ENCODE data around the gene PIP5K1B.

DNA sequence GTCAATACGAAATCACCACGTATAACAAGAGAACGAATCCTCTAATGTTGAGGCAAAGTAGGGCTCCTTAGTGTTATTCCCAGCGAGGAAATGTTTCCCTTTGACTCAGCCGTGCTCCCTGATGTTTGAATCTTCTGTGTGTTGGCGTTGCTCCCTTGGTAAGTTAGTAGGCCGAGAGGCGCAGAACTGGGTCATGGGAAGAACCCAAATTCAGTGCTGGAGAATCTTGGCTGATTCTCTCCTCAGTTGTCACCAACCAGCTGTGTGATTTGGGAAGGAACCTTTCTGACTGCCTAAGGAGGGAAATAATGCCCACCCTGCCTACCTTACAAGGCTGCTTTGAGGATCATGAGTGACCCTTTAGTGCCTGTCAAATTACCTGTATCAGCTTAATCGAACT lies 286.4 kb downstream of the PIP5K1B start:
- TF ChIP-seq, protein P1, sequence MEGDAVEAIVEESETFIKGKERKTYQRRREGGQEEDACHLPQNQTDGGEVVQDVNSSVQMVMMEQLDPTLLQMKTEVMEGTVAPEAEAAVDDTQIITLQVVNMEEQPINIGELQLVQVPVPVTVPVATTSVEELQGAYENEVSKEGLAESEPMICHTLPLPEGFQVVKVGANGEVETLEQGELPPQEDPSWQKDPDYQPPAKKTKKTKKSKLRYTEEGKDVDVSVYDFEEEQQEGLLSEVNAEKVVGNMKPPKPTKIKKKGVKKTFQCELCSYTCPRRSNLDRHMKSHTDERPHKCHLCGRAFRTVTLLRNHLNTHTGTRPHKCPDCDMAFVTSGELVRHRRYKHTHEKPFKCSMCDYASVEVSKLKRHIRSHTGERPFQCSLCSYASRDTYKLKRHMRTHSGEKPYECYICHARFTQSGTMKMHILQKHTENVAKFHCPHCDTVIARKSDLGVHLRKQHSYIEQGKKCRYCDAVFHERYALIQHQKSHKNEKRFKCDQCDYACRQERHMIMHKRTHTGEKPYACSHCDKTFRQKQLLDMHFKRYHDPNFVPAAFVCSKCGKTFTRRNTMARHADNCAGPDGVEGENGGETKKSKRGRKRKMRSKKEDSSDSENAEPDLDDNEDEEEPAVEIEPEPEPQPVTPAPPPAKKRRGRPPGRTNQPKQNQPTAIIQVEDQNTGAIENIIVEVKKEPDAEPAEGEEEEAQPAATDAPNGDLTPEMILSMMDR (IDR thresholded peaks at IDR 0.05; ENCODE audit: low read depth, low read length, poor library complexity, severe bottlenecking), result no peak
- TF ChIP-seq EZH2phosphoT487 (IDR thresholded peaks at IDR 0.05; ENCODE audit: borderline replicate concordance, low read length), result no peak
